Spleen (tissue), 7 donors: Measurements from ENCODE around the gene EDRF1.
"Not testable (repeated sequence)": the region's sequence is repeated elsewhere in the genome, so short reads cannot be mapped to it uniquely, and the experiment has no call there.

Experiments
- POLR2A ChIP-seq, 3 donors: fragments of 450-650 bp; IDR thresholded peaks; one replicate each; pipeline ENCODE4 v1.5.1; 2017; ENCODE audit warnings: antibody characterized with exemption in 3 of 3, mild to moderate bottlenecking in 1 of 3
- TF ChIP-seq, protein P1 (sequence below), 11 experiments: fragments of 200-600 bp in 7 of 11; fragments of 450-650 bp in 4 of 11; sonication (generic) in 4 of 11; IDR thresholded peaks in 8 of 11; conservative IDR thresholded peaks in 3 of 11; 1 replicate in 7 of 11; 2 replicates in 4 of 11; pipeline versions ENCODE4 v1.4.0 to v1.8.0; 2016 to 2021; ENCODE audit warnings: antibody characterized with exemption in 11 of 11, inconsistent platforms in 4 of 11, mild to moderate bottlenecking in 1 of 11
- donor health status: DM: no; HTN: no; CAD: no; lungs with moderate emphysema.
- donor health status: DM: no; HTN: no; CAD: no.
- donor health status: DM: no; HTN: no; CAD: no.

GRCh38 chr10:125696884-125697283 is 22.6 kb upstream of the EDRF1 start:
- TF ChIP-seq POLR2A (IDR thresholded peaks at IDR 0.05): not testable (repeated sequence)
- TF ChIP-seq, protein P1, sequence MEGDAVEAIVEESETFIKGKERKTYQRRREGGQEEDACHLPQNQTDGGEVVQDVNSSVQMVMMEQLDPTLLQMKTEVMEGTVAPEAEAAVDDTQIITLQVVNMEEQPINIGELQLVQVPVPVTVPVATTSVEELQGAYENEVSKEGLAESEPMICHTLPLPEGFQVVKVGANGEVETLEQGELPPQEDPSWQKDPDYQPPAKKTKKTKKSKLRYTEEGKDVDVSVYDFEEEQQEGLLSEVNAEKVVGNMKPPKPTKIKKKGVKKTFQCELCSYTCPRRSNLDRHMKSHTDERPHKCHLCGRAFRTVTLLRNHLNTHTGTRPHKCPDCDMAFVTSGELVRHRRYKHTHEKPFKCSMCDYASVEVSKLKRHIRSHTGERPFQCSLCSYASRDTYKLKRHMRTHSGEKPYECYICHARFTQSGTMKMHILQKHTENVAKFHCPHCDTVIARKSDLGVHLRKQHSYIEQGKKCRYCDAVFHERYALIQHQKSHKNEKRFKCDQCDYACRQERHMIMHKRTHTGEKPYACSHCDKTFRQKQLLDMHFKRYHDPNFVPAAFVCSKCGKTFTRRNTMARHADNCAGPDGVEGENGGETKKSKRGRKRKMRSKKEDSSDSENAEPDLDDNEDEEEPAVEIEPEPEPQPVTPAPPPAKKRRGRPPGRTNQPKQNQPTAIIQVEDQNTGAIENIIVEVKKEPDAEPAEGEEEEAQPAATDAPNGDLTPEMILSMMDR (IDR thresholded peaks at IDR 0.05 in 8 of 11, conservative IDR thresholded peaks at IDR 0.05 in 3 of 11): not testable (repeated sequence)
